ENCODE measurements around the gene FAM32A.

FAM32A gene

GRCh38 chr19:16203256-16204004 lies 18.2 kb downstream of the FAM32A start:
- peaks cover 14% of the 10 kb centered on the region for H3K36me3 Mint-ChIP-seq
- H3K27ac Mint-ChIP-seq: peak overlapping the region; percentile 93

GRCh38 chr19:16204005-16204294 lies 18.7 kb downstream of the FAM32A start:
- Mint-ChIP-seq H3K9me3 (ENCODE audit: low read depth) (no peaks in the 10 kb centered on the region), H3K27ac (peak overlapping the region; percentile 73), H3K4me3 (no peak overlapping the region), H3K36me3 (peaks cover 14% of the 10 kb centered on the region), H3K27me3 (no peaks in the 10 kb centered on the region), H3K4me1 (ENCODE audit: low read depth) (peaks cover 76% of the 10 kb centered on the region)

More at GRCh38 chr19:16203256-16204004, 18.2 kb downstream of the FAM32A start:
- peaks cover 75% of the 10 kb centered on the region for H3K4me1 Mint-ChIP-seq (ENCODE audit: low read depth)
- no peak overlapping the region for H3K4me3 Mint-ChIP-seq
- no peaks in the 10 kb centered on the region for H3K27me3 Mint-ChIP-seq
- H3K9me3 Mint-ChIP-seq (ENCODE audit: low read depth): no peaks in the 10 kb centered on the region

- peaks cover 23% of the 10 kb centered on the region for H3K36me3 Mint-ChIP-seq
- no peak overlapping the region for H3K4me3 Mint-ChIP-seq
- peaks cover 78% of the 10 kb centered on the region for H3K4me1 Mint-ChIP-seq (ENCODE audit: low read depth)
- H3K27ac Mint-ChIP-seq: no peak overlapping the region
- no peaks in the 10 kb centered on the region for H3K9me3 Mint-ChIP-seq (ENCODE audit: low read depth)
- no peaks in the 10 kb centered on the region for H3K27me3 Mint-ChIP-seq
Measured at GRCh38 chr19:16205205-16206045, 20.2 kb downstream of the FAM32A start.

- Mint-ChIP-seq H3K27ac (peak overlapping the region; percentile 96), H3K27me3 (no peaks in the 10 kb centered on the region), H3K4me3 (peak overlapping the region; percentile 42), H3K9me3 (ENCODE audit: low read depth) (no peaks in the 10 kb centered on the region), H3K4me1 (ENCODE audit: low read depth) (peaks cover 76% of the 10 kb centered on the region), H3K36me3 (peaks cover 24% of the 10 kb centered on the region)
Measured at GRCh38 chr19:16206046-16206605, 20.9 kb downstream of the FAM32A start.

- Mint-ChIP-seq H3K9me3 (ENCODE audit: low read depth) (no peaks in the 10 kb centered on the region), H3K4me3 (peak overlapping the region; percentile 77), H3K27me3 (no peaks in the 10 kb centered on the region), H3K27ac (peak overlapping the region; percentile 96), H3K36me3 (peaks cover 26% of the 10 kb centered on the region), H3K4me1 (ENCODE audit: low read depth) (peaks cover 78% of the 10 kb centered on the region)
Measured at GRCh38 chr19:16206637-16207036, 21.4 kb downstream of the FAM32A start.

GRCh38 chr19:16207063-16207462 lies 21.9 kb downstream of the FAM32A start:
- Mint-ChIP-seq H3K27ac (peak overlapping the region; percentile 96), H3K4me3 (peak overlapping the region; percentile 84), H3K9me3 (ENCODE audit: low read depth) (no peaks in the 10 kb centered on the region), H3K4me1 (ENCODE audit: low read depth) (peaks cover 79% of the 10 kb centered on the region), H3K27me3 (no peaks in the 10 kb centered on the region), H3K36me3 (peaks cover 30% of the 10 kb centered on the region)

- Mint-ChIP-seq H3K4me3 (peak overlapping the region; percentile 84), H3K36me3 (peaks cover 31% of the 10 kb centered on the region), H3K27me3 (no peaks in the 10 kb centered on the region), H3K27ac (peak overlapping the region; percentile 87), H3K9me3 (ENCODE audit: low read depth) (no peaks in the 10 kb centered on the region), H3K4me1 (ENCODE audit: low read depth) (peaks cover 80% of the 10 kb centered on the region)
Measured at GRCh38 chr19:16207490-16208025, 22.3 kb downstream of the FAM32A start.

- Mint-ChIP-seq H3K9me3 (ENCODE audit: low read depth) (no peaks in the 10 kb centered on the region), H3K4me3 (peak overlapping the region; percentile 84), H3K27ac (peak overlapping the region; percentile 87), H3K36me3 (peaks cover 28% of the 10 kb centered on the region), H3K4me1 (ENCODE audit: low read depth) (peaks cover 80% of the 10 kb centered on the region), H3K27me3 (no peaks in the 10 kb centered on the region)
Measured at GRCh38 chr19:16208064-16208759, 23.0 kb downstream of the FAM32A start.

- peak overlapping the region; percentile 46 for H3K4me3 Mint-ChIP-seq
- H3K36me3 Mint-ChIP-seq: peaks cover 28% of the 10 kb centered on the region
- no peaks in the 10 kb centered on the region for H3K9me3 Mint-ChIP-seq (ENCODE audit: low read depth)
- H3K27me3 Mint-ChIP-seq: no peaks in the 10 kb centered on the region
- peaks cover 81% of the 10 kb centered on the region for H3K4me1 Mint-ChIP-seq (ENCODE audit: low read depth)
- H3K27ac Mint-ChIP-seq: peak overlapping the region; percentile 85
Measured at GRCh38 chr19:16208847-16209665, 23.8 kb downstream of the FAM32A start.

GRCh38 chr19:16210168-16210567 lies 25.0 kb downstream of the FAM32A start:
- Mint-ChIP-seq H3K4me1 (ENCODE audit: low read depth) (peaks cover 85% of the 10 kb centered on the region), H3K36me3 (peaks cover 28% of the 10 kb centered on the region), H3K27ac (no peak overlapping the region)

GRCh38 chr19:16213076-16213475 lies 27.9 kb downstream of the FAM32A start:
- Mint-ChIP-seq H3K27ac (peak overlapping the region; percentile 68), H3K27me3 (no peaks in the 10 kb centered on the region), H3K9me3 (ENCODE audit: low read depth) (no peaks in the 10 kb centered on the region), H3K36me3 (peaks cover 33% of the 10 kb centered on the region), H3K4me1 (ENCODE audit: low read depth) (peaks cover 90% of the 10 kb centered on the region), H3K4me3 (peak overlapping the region; percentile 59)

More at GRCh38 chr19:16210168-16210567, 25.0 kb downstream of the FAM32A start:
- no peaks in the 10 kb centered on the region for H3K9me3 Mint-ChIP-seq (ENCODE audit: low read depth)
- no peak overlapping the region for H3K4me3 Mint-ChIP-seq
- H3K27me3 Mint-ChIP-seq: no peaks in the 10 kb centered on the region

GRCh38 chr19:16216744-16217670 lies 31.8 kb downstream of the FAM32A start:
- peaks cover 33% of the 10 kb centered on the region for H3K36me3 Mint-ChIP-seq
- H3K27me3 Mint-ChIP-seq: no peaks in the 10 kb centered on the region
- peaks cover 71% of the 10 kb centered on the region for H3K4me1 Mint-ChIP-seq (ENCODE audit: low read depth)
- H3K27ac Mint-ChIP-seq: peak overlapping the region; percentile 86
- peaks cover 3% of the 10 kb centered on the region for H3K9me3 Mint-ChIP-seq (ENCODE audit: low read depth)
- peak overlapping the region; percentile 75 for H3K4me3 Mint-ChIP-seq

Data from activated naive CD8-positive, alpha-beta T cell (primary cell).